Kasumi-1 (cell line): ENCODE measurements around the gene TRAF3IP1.
"Not testable (repeated sequence)": the region's sequence is repeated elsewhere in the genome, so short reads cannot be mapped to it uniquely, and the experiment has no call there.

ENCODE experiments used
- DNase-seq, 2 experiments: peaks; one replicate each; lab custom pipeline; 2025; lab: John Stamatoyannopoulos, UW

TRAF3IP1 gene

DNA sequence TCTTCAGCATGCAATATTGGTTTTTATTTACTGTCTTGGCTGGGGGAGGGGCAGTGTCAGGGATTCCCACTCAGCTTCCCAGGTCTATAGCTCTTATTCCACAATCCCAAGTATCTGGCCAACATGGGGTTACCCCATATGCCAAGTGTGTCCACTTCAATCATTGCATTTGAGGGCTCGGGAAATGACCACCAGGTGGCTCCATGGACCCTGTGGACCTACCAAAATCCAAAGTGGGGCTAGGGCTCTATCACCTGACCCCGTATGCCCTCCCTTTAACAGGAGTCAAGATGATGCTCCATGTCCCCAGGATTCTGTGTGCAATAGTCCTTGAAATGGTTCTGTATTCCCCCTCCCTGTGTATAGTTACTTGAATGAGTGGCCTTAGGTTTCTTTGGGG is 12.1 kb upstream of the TRAF3IP1 start:
- no peak for DNase-seq

DNA sequence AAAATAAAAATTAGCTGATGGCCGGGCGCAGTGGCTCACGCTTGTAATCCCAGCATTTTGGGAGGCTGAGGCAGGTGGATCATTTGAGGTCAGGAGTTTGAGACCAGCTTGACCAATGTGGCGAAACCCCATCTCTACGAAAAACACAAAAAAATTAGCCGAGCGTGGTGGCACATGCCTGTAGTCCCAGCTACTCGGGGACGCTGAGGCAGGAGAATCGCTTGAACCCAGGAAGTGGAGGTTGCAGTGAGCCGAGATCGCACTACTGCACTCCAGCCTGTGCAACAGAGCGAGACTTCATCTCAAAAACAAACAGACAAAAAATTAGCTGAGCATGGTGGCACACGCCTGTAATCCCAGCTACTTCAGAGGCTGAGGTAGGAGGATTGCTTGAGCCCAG is 9.6 kb upstream of the TRAF3IP1 start:
- DNase-seq, result not testable (repeated sequence)

DNA sequence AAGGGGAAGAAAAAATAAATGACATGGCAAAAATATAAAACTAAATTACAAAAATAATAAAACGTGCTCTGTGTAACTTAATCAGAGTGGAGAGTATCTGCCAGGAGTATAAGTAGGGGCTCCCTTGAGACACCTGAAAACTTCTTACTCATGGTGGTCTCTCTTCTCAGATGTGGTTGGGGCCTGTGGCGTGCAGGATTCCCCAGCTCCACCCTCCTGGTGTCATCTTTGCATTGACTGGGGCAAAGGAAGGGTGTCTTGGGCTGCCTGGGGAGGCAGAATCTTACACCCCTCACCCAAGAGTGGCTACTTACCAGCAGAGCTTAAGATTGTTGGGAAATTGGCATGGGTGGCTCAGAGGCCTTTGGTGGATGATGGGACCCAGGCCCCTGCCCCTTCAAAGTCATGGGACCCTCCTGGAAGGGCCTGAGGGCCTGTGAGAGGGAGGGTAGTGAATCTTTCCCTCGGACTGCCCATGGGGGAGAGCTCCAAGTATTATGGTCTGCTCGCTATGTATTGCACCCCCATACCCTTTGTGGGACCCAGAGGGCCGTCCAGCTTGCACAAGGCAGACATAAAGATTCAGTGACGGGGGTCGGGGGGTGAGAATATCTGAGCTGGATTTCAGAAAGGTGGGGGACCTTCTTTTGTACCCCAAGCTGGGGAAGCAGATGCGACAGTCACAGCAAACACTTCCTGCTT is 6.9 kb upstream of the TRAF3IP1 start:
- no peak for DNase-seq

DNA sequence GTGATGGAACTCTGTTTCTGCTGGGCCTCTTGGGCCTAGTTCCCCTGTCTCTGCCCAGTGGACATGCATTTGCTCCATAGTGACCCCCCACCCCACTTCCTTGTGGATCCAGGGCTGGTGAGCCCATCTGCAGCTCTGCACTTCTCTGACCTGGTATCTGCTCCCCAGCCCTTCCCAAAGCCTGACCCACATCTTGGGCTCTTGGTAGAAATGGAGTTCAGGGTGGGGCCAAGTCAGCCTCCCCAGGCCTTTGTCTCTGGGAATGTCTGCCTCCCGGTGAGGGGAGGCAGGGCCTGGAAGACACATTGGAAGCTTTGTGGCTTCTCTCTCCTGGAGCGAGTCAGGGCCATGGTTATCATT is 6.3 kb upstream of the TRAF3IP1 start:
- DNase-seq, result no peak

DNA sequence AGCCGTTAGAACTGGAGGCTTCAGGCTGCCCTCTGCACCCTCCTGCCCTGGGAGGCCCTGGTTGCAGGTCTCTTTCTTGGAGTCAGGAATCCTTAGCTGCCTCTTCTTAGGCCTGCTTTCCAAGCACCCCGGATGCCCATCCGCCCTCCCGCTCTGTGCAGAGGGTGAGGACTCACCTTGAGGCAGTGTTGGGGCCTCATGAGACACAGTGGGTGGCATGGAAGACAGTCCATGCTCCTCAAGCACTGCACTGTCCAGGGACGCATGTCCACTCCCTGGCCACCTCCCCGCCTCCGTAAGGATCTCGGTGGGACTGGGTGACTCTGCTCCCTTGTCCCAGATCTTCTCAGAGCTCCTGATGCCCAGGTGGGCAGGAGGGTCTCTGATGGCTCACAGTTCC is 5.7 kb upstream of the TRAF3IP1 start:
- no peak for DNase-seq

DNA sequence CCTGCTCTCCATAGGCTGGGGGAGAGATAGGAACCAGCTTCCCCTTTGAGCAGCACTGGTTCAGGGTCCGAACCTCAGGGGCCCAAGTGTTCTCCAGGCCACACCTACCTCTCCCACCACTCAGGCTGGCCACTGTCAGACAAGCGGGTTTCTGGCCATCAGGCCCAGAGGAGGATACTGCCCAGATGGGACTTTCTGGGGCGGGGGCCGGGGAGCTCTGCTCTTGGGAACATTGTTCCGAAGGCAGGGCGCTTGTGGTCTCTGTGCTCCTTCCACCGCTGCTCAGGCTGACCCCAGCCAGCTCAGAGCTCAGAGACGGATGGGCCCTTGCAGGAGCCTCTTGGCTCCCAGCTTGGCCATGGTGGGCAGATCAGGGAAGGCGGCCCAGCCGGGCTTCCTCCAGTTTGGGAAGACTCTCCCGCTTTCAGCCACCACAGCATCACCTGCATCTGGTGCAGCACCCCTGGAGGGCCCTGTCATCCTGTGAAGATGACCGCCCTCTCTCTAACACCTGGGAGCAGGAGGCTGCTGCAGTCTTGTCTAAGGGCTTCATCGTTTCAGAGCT is 5.2 kb upstream of the TRAF3IP1 start:
- no peak for DNase-seq

DNA sequence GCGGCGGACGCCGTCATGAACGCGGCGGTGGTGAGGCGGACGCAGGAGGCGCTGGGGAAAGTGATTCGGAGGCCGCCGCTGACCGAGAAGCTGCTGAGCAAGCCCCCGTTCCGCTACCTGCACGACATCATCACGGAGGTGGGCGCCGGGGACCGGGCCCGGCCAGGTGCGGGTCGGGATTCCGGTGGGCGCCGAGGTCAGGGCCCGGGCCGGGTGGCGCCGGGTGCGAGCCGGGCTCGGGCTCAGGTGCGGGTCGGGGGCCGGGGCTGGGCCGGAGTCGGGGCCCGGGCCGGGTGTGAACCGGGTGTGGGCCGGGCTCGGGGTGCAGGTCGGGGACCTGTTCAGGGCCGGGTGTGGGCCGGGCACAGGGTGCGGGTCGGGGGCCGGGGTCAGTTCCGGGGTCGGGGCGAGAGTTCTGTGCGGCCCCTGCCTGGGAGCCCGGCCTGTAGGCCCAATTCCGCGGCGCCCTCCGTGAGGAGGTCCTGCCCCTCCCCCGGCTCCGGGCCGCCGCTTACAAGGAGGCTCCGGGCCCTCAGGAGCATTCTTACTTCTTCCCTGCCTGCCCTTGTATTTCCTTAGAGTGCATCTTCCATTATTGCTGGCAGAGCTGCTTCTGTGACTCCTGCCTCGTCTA is 447 bp downstream of the TRAF3IP1 start:
- DNase-seq, result peak in 1 of 2 experiments; percentile 25

DNA sequence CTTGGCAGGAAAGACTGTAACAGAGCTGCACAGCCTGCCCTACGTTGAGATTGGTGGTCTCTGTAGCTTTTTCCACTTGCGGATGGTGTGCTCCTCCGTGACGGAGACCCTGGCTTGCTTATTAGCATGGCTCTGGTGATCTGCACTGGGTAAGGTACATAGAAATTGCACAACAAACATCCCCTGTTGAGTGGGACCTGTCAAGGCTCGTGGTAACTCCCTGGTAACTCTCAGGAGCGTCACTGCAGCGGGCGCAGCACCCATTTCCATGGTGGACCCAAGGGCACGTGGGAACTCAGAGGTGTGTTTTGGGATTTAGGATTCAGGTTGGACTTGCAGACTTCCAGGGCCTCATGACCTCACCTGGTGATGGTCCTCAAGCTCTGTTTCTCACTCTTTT is 1.1 kb downstream of the TRAF3IP1 start:
- no peak for DNase-seq

DNA sequence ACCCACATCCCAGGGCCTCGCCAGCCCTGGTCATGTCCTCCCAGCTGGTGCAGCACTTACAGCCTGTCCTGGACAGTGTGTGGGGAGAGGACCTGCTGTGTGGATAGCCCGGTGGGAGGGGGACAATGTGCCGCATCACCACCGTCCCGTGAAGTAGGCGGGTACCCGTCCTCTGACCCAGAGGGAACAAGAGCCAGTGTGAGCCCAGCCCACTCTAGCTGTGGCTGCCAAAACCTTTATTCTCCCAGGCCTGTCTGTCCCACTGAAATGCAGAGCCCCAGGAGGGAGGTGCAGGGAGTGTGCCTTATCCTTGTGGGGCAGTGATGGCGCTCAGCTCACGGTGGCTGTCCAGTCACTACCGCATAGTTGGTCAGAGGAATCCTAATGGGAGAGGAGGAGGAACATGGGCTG is 1.7 kb downstream of the TRAF3IP1 start:
- no peak for DNase-seq

DNA sequence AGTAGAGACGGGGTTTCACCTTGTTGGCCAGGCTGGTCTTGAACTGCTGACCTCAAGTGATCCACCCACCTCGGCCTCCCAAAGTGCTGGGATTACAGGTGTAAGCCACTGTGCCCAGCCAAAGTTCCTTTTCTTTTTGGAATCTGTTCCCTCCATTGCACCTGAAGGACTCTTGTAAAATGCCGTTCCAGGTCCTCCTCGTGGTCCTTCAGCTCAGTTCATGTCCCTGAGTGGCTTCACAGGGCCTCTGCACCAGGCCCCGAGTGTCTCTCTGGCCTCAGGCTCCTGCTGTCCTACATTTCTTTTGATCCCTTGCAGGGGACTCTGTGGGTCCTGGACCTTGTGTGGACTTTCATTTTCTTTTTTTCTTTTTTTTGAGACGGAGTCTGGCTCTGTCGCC is 3.9 kb downstream of the TRAF3IP1 start:
- DNase-seq, result not testable (repeated sequence)

DNA sequence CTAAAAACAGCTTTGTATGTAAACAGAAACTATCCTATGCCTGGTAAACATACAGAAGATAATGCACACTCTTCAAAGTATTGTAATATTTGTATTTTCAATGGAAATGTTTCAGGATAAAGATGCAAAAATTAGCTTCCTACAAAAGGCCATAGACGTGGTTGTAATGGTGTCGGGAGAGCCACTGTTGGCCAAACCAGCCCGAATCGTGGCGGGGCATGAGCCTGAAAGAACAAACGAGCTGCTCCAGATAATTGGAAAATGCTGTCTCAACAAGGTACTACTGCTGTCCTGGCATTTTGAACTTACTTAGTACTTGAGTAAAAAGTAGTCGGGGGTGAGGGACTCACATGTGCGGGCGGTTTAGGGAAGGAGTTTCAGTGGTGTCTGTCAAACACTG is 5.4 kb downstream of the TRAF3IP1 start:
- DNase-seq, result no peak

DNA sequence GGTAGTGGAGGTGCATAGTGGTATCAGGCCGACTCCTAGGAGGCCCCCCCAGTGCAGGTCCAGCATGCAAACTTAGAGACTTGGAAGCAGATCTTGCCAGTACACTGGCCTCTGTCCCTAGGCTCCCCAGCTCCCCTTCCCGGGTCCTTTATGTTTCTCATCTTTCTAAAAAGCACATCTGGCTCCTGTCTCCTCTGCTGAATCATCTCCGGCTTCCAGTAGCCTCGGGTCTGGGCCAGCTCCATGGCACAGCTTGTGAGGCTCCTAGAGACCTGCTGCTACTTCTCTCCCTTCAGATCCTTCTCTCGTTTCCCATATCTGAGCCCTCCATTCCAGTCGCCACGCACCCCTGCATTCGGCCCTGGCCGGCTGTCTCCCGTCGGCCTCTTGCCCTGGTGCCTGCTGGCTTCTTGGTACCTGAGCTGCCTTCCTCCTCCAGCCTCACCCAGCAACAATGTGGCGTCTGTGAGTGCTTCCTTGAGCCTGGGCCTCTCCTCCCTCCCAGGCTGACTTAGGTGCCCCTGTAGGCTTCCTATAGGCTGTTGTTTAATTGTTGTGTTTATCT is 6.6 kb downstream of the TRAF3IP1 start:
- DNase-seq, result no peak

DNA sequence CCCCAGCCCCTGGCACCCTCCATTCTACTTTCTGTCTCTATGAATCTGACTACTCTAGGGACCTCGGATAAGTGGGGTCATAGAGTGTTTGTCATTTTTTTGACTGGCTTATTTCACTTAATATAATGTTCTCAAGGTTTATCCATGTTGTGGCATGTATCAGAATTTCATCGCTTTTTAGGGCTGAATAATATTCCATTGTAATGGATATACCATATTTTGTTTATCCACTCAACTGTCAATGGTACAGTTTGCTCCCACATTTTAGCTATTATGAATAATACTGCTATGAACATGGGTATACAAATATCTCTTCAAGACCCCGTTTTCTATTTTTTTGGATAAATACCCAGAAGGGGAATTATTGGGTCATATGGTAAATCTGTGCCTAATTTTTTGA is 7.4 kb downstream of the TRAF3IP1 start:
- no peak for DNase-seq

DNA sequence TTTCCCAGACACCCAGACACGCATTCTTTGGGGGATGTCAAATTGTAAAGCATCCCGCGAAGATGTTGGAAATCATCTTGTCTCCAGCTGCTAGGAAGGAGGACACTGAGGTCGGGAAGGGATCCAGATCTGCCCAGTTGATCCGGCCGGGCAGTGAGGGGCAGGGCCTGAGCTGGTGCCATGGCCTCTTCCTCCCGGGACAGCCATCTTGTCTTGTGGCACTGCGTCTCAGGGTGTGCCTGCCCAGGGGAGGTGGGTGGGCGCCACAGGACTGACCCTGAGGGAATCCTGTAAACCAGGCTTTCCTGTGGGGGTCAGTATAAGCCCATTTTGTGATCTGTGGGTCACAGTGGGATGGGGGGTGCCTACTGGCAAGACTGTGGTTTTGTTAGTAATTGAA is 10.1 kb downstream of the TRAF3IP1 start:
- DNase-seq, result no peak

DNA sequence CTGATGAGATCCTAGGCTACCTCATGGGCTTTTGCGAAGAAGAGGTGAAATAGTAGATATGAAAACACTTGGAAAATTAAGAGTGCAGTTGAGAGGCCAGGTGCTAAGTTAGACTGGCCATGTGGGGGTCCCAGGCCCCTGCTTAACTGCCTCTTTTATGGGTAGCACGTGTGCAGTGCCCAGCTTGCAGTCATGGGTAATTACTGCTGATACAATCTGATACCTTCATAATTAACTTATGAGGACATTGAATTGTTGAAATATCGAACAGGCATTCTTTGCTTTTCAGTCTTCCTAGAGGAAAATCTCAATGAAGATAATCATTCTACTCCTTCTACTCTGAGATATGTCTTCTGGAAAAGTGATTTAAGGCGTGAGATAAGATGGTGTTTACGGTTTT is 11.6 kb downstream of the TRAF3IP1 start:
- no peak for DNase-seq

DNA sequence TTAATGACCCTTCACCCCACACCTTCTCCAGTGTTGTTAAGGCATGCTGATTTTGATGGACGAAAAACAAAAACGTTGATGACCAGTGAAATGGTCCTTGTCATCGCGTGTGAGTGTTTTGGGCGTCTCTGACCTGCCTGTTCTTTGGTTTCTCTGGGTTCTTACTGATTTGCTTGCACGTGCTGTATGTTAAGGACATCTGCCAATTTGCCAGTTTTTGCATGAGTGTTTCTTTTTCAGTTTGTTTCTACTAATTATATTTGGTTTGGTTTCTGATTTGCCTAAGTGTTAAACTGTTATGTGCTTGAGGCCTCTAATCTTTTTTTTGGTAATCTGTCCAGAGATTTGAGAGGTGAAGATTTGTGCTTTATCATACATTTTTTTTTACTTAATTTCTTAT is 14.6 kb downstream of the TRAF3IP1 start:
- DNase-seq, result no peak

DNA sequence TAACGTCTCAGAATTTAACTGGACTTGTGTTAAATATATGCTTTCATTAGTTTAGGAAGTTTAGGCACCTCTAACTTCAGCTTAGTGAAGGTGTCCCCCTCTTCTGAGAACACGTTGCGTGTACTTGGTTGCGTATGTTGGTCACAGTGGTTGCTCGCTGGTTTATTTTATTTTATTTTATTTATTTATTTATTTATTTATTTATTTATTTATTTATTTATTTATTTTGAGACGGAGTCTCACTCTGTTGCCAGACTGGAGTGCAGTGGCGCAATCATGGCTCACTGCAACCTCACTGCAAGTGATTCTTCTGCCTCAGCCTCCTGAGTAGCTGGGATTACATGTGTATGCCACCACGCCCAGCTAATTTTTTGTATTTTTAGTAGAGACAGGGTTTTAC is 15.3 kb downstream of the TRAF3IP1 start:
- DNase-seq, result not testable (repeated sequence)

DNA sequence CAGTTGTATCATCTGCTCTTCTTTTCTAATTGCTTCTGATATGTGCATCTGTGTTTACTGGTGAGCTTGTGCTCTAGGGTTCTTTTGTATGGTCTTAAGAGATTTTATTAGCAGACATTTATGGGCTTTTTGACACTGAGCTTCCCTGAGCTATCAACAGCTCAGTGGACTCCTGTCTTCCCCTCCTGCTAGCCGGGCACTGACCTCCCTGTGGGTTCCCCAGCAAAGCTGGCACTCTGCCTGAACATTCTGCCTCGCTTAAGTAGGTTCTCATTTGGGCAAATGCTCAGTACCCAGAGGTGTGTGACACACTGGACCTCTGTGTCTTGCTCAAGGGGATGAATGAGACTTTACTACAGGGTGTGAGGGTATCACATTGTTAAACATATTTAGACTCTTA is 15.8 kb downstream of the TRAF3IP1 start:
- DNase-seq, result no peak

DNA sequence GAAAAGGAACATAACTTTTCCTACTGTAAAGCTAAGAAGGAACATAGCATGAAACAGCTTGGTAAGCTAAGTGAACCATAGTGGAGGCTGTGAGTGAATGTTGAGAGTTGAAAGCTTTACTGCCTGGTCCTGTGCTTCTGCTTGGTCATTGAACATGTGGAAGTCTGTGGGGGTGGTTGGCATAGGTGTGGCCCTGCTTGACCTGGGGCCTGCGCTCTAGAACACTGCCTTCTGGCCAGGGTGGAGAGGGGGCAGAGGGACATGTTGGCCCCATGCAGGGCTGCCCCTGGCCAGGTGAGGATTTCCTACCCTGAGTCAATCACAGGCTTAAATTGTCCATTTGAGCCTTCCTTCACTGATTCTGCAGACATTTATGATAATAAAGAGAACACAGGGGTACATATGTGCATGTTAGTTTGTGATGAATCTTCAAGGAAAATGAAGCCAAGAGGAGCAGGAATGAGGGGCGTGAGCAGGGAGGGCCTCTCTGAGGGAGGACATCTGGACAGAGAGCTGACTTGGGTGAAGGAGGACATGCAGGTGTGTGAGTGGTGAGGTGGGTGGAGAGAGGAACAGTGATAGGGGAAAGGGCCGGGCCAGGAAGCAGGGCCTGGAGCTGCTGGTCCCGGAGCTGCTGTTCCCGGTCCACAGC is 16.6 kb downstream of the TRAF3IP1 start:
- DNase-seq, result no peak

DNA sequence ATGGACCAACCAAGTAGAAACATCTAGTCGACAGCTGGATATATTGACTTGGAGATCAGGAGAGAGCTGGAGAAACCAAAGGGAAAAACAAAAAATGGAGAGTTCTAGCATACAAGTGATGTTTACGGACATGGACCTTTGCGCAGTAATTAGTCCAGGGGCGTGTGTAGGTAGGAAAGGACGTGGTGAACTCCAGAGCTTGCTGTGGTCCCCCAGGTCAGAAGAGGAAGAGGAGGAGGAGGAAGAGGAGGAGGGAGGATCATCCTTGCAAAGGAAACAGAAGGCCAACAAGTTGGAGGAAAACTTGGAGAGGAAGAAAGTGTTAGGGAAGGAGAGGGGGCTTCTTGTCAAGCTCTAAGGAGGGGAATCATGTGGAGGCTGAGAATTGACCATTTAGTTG is 17.5 kb downstream of the TRAF3IP1 start:
- no peak for DNase-seq

DNA sequence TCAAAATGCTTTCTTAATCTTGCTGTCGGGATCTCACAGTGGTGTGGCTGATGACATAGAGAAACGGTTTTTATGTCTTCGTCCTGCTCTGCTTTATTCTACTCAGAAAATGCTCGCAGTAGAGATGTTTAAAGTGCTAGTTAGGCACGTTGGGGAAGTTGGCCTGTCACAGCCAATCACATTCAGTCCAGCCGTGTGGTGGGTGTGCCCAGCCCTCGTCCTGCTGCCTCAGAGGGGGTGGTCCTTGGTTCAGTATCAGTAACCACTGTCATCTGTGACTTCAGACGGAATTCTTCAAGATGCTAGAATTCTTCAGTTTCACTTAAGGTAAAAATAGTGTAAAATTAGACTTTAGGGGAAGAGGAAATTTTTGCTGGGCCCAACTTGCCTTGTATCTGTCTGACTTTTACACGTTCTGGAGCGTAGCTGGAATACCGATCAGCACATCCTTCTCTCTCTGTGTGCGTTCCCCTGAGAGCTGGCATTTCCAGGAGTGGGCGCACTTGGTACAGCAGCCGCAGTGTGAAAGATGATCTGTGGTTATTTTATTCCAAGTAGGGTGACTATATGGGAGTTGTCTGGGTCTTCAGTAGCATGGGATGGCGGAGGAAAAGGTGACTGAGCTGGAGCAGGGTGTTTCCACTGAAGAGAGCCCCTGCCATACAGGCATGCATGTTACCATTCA is 18.5 kb downstream of the TRAF3IP1 start:
- DNase-seq, result no peak

DNA sequence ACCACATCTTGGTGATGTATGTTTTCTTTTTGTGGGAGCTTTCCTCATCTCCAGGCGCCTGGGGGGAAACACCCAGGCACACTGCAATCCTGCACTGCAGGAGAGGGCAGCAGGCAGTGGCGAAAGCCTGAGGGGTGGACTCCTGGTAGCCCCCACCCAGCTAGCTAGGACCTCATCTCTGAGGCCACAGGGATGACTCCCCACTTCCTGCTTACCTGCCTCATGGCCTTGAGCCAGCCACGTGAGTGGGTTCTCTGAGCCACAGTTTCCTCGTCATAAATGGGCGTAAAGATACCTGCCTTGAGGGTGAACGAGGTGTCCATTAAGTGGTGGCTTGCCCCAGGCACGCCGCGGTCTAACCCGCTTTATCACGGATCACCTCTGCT is 19.1 kb downstream of the TRAF3IP1 start:
- no peak for DNase-seq
